ENCODE measurements around the gene ABCC8. TPM values are rescaled to one million over a fixed set of nuclear protein-coding genes. Genes with fewer than 3 reads are reported as not detected.
A peak's percentile ranks its signal among the peaks of the same experiment; 100 is the strongest.

ABCC8 gene
- polyA plus RNA-seq, 1 donor, result 1.2 TPM

DNA sequence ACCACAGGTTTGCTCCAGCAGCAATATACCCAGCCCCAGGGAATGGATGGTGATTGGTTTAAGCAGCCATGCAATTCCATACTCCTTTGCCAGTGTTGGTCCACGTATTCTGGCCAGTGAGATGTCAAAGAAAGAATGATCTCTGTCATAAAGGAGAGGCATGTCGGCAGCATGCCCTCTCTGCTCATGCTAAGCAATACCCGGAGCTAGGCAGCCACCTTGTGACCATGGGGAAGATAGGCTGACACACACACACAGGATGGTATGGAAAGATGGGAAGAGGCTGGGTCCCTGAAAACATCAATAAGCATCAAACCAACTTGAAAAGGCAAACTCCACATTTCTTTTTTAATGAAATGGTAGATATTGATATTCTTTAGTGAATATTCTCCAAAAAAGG is 5.1 kb downstream of the ABCC8 start:
- DNase-seq, result no peak

GRCh38 chr11:17469998-17470397 is 6.6 kb downstream of the ABCC8 start:
- no peak for DNase-seq

- no peak for DNase-seq
Measured at GRCh38 chr11:17468122-17468521, 8.5 kb downstream of the ABCC8 start.

- DNase-seq, result no peak
Measured at GRCh38 chr11:17463546-17464174, 13.0 kb downstream of the ABCC8 start.

GRCh38 chr11:17462940-17463339 is 13.7 kb downstream of the ABCC8 start:
- no peak for DNase-seq

DNA sequence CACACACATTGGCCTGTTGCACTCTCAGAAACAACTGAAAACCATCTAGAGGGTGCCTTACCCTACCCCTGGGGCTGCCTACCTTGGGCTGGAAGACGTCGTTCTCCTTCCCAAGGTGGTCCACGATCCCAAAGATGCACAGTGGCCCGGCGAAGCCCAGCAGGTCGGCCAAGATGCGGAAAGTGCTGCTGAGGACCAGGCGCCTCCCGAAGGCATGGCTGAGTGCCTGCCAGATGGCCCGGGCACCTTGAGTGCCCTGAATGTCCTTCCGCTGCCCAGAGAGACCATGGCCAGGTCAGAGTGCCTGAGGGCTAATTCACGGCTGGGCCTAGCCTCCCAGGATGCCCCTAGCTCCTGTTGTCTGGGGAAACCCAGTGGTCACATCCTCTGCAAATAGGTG is 16.2 kb downstream of the ABCC8 start:
- no peak for DNase-seq

DNA sequence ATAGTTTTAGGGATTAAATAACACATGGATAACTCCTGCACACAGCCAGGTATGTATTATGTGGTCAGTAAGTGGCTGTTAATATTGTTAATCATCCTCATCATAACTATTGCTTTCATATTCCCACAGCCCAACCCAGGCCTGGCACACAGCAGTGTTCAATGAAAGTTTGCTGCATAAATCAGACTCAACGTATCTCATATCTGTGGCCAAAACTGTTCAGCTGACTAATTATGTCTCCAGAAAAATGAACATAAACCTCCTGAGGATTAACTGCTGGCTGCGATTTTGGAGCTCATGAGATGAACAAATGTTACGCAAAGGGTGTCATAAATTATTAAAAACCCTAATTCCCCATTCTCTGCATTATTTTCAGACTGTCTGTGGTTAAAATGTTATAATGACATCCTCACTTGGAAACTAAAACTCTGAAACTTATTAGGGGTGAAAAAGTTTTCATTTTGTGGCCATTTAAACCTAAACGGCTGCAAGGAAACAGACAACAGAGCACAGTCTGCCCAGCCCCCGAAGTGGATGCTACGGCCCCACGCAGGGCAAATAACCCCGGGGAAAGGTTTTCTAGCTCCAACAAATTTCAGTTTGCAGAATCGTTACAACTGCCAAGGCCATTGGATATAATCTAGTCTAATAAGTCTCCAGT is 17.3 kb downstream of the ABCC8 start:
- DNase-seq, result no peak

DNA sequence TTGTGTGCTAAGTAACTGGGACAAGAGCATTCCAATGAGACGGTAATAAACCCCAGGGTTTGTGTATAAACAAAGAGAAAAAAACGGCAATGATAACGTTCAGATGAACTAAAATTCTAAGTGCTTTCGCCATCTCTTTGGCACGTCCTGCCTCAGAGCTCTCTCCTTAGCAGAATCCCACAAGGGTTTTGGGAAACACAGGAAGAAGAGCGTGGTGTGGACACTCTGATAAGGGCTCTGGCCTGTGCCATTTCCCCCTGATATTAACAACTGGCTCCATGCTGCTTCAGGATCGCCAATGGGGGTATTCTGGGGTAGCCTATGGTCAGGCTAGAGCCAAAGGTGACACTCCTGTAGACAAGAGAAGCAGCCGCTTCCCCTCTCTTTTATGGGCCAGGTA is 18.4 kb downstream of the ABCC8 start:
- no peak for DNase-seq

DNA sequence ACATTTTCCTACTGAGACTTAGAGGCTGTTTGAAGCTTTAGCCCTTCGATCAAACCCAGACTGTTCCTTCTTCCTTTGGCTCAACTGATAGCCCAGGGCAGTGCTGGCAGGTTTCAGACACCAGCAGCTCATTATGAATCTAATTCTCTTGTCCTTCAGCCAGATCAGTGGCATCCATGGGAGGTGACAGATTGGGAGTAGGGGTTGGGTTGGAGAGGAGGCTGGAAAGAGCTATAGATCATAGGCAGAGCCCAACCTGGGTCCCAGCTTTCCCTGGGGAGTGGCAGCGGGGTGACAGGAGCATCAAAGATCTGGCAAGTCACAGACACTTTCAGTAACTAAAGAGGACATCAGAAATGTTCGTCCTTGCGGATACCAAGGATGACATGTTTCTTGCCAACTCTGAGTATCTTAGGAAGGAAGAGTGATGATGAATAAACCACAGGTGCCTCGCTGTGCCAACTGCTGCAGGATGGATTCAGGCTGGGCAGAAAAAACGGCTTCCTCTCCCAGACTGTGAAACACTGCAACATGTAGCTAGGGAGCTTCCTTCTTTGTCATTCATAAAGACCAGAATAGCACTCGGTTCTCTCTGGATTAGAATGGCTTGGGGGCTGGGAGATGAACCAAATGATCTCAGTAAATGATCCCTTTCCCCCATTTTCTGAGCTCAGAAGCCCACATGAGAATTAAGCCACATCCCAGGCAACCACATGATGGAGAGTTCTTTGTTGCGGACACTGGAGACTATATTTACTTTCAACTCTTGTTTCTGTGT is 19.1 kb downstream of the ABCC8 start:
- DNase-seq, result no peak

DNA sequence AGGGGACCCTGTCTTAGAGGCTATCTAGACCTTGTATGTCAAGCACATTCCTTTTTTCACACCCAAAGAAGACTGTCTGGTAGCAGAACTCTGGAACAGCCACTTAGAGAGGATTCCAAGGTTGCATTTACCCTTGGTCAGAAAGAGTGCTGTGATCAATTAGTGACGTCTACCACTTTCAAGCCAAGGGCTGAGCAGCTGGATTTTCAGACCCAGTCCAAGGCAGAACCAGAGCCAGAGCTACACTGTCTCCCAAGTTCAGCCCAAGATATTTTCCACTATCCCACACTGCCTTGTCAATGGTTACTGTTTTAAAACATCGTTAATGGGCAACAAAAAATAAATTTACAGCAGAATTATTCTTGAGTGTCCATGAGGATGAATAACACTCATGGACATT is 24.0 kb downstream of the ABCC8 start:
- DNase-seq, result no peak

- no peak for DNase-seq
Measured at GRCh38 chr11:17449158-17449557, 27.5 kb downstream of the ABCC8 start.

DNA sequence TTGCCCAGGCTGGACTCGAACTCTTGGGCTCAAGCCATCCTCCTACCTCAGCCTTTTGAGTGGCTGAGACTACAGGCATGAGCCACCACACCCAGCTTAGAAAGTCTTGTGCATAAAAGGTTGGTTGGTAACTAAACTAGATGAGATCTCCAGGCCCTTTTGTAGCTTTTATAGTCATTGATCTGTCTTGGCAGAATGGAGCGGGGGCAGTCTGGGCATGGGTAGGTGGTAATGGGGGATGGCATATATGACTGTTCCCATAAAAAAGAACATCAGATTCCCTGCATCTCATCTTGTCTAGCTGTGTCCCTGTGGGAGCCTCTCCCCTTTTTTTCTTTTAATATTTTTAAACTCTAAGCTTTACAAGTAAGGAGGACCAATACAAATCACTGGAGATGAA is 30.2 kb downstream of the ABCC8 start:
- DNase-seq, result no peak

DNA sequence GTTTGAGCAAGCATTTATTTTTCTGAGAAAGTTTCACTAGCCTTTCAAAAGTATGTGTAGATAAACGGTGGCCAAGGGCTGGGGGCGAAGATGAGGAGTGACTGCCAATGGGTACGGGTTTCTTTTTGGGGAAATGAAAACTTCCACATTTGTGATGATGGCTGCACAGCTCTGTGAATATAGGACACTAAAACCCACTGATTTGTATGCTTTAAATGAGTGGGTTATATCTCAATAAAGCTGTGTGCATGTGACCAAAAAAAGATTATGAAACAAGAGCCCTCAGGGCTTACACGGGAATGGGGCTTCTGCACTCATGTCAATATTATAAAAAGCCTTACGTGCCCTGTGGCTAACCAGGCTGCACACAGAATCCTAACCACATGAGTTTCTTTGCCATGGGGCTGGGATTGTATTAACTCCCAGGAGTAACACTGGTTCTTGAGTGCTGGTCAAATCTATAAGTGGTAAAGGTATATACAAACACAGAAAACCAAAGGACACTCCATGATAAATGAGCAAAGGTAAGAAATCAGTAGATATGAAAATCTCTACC is 31.3 kb downstream of the ABCC8 start:
- no peak for DNase-seq

DNA sequence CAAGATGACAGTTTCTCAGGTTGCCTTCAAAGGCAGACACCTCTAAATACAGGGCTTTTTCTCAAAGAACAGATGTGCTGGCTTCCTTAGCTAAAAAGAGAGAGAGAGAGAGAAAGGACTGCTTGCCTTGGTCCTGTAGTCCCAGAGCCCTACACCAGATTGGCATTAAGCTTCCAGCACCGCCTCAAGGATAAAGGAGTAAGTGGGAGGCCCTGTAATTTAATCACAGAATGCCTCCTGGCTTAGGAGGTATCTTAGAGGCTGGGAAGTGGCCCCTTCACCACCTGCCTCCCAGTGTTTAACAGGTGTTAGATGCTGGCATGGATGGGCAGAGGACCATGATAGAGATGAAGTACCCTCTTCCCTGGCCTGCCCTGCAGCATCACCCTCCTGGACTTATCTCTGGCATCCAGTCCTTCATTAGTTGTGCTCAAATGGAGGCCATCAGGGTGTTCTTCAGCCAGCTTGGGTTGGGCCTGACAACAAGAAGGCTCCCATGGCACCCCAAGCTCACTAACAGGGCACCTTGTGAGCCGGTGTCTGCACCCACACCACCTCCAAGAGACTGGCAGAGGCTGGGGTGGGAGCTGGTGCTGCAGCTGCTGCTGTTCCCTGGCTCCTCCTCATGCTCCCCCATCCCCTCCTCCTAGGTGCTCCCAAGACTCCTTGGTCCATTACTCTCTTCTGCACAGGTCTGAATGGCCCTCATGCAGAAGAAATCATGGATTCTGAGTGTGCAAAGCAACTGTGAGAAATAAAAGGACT is 32.5 kb downstream of the ABCC8 start:
- no peak for DNase-seq

DNA sequence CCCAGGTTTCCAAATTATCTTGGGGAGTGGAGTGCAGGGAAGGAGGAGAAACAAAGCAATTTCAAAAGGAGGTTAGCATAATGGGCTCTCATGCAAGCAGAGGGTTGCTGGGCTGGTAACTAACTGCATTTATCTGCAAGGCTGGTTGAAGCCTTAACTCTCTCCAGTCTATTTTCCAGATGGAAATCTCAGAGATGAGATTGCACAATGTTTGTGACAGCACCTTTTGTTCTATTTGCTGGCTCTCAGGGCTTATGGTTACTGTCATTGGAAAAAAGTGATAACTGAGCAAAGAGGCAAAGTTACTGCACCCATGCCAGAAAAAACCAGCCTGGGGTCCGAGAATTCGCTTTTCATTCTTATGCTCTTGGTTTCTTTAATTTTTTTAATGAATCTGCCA is 33.2 kb downstream of the ABCC8 start:
- no peak for DNase-seq

GRCh38 chr11:17443000-17443399 is 33.6 kb downstream of the ABCC8 start:
- DNase-seq, result no peak

DNA sequence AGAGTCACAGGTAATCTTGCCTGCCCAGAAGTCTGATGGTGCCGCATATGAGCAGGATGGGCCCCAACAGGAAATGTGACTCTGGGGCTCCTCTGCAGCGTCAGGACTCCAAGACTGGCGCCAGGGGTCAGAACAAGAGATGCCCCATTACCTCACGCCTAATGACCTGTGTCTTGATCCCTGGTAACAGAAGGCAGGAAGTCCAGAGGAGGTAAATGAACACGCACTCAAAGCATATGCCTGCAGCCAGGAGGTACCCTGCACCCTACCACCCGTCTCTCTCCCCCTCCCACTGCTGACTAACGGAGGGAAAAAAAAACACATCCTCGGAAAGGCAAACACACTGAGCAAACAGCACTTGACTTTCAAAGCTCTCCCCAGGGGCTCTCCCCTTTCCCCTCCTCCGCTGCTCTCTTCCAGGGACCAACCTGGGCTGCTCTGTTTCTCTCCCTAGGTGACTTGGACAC is 37.3 kb downstream of the ABCC8 start:
- peak; percentile 58 for DNase-seq

GRCh38 chr11:17437366-17437765 is 39.3 kb downstream of the ABCC8 start:
- no peak for DNase-seq

DNA sequence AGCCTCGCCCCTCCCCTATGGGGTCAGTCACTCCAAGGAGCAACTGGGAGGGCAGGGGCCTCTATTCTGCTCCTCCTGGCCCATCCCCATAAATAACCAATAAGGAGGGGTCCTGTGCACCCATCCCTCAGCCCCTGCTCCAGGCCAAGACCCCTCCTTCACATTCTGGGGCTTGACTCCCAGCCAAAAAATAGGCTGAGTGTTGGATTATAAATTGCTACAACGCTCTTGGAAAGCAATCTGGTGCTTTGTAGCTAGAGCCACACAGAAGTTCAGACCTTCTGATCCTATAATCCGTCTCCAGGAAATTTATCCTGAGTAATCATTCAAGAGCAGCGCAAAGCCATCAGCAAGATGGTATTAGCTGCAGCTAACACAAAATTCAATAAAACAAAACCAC is 42.5 kb downstream of the ABCC8 start:
- DNase-seq, result no peak

DNA sequence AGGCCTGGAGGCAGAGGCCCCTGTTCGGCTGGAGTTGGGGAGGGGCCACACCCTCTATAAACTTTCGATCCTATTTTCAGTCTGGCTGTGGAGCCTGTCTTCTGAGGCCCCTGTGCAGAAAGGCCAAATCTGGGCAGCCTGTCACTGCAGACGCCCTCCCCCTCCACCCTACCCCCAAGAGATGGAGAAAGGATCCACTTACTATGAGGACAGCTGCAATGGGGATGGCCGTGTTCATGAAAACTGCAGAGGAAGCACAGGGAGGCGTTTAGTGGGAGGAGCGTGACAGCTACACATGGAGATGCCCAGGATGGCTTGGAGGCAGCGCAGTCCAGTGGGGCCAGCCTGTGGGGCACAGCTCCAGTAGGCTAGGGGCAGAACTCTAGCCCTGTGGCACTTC is 44.6 kb downstream of the ABCC8 start:
- no peak for DNase-seq

DNA sequence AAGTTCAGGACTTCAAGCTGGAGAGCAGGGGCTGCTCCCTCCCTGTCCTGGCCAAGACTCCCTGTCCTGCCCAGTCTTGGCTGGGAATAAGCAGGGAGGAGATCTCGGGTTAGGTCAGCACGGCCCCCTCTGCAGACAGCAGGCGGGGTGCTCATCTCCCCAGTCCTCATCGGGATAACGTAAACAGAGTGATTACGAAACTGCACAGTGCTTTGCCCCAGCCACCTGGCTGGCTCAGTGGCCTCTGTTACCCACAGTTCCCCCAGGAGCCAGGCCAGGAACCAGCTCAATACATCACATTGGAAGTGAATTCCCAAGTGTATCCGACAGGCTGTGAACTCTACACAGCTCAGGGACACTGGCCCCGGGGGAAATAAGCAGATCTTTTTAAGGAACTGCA is 45.5 kb downstream of the ABCC8 start:
- DNase-seq, result no peak

- DNase-seq, result no peak
Measured at GRCh38 chr11:17430616-17431015, 46.0 kb downstream of the ABCC8 start.
